Right forelimb (tissue), 1 donor: ENCODE measurements around the gene SLC51A.
"Not testable (repeated sequence)": the region's sequence is repeated elsewhere in the genome, so short reads cannot be mapped to it uniquely, and the experiment has no call there.

Source experiments
- DNase-seq: peaks from one replicate; pipeline ENCODE4 v3.0.0-alpha.2; 2018

The SLC51A gene

GRCh38 chr3:196244166-196244565 is 27.8 kb downstream of the SLC51A start:
- not testable (repeated sequence) for DNase-seq

GRCh38 chr3:196246612-196247308 is 30.4 kb downstream of the SLC51A start:
- no peak for DNase-seq

- no peak for DNase-seq
These were observed 35.6 kb downstream of the SLC51A start for GRCh38 chr3:196251918-196252317.

- no peak for DNase-seq
These were observed 38.3 kb downstream of the SLC51A start for GRCh38 chr3:196254376-196255283.

- no peak for DNase-seq
These were observed 39.4 kb downstream of the SLC51A start for GRCh38 chr3:196255776-196256175.

GRCh38 chr3:196260784-196261183 is 44.5 kb downstream of the SLC51A start:
- DNase-seq, result no peak

- no peak for DNase-seq
These were observed 47.5 kb downstream of the SLC51A start for GRCh38 chr3:196263819-196264218.

- no peak for DNase-seq
These were observed 52.2 kb downstream of the SLC51A start for GRCh38 chr3:196268284-196269163.

- no peak for DNase-seq
These were observed 54.2 kb downstream of the SLC51A start for GRCh38 chr3:196270499-196270898.

GRCh38 chr3:196272826-196273225 is 56.5 kb downstream of the SLC51A start:
- no peak for DNase-seq

- DNase-seq, result no peak
These were observed 57.3 kb downstream of the SLC51A start for GRCh38 chr3:196273655-196274054.

GRCh38 chr3:196274585-196274984 is 58.3 kb downstream of the SLC51A start:
- no peak for DNase-seq

GRCh38 chr3:196275126-196275525 is 58.8 kb downstream of the SLC51A start:
- no peak for DNase-seq

GRCh38 chr3:196280689-196281440 is 64.5 kb downstream of the SLC51A start:
- no peak for DNase-seq

GRCh38 chr3:196281962-196282361 is 65.6 kb downstream of the SLC51A start:
- no peak for DNase-seq
